ENCODE data around the gene ARL3.

DNA sequence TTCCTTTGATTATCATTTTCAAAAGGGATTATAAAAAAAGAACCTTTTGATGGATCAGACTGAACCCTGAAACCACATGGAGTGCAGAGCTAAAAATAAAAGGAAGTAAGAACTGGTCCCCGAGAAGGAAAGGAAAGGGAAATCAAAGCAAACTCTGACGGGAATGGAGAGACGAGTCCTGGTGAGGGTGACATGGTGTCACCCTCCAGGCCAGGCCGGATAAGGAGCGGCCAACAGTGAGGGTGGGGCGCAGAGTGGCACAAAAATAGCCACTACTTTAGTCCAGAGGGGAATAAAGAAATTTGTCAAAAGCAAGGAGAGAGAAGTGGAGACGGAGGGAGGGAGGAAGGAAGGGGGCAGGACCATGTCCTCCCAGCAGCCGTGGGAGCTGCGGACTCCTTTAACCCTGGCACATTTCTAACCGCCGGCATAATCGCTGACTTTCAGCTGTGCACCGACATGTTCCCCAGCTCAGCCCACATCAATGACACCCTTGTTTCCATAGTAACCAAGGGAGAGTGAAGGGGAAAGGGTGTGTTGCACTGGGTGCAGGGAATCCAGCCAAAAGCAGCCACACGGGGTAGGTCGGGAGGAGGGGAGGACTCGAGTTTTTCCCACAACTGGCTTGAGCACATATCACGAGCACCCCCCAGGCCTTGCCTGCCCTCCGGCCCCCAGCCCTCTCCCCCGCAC is 40.2 kb downstream of the ARL3 start:
- TF ChIP-seq, protein P1, sequence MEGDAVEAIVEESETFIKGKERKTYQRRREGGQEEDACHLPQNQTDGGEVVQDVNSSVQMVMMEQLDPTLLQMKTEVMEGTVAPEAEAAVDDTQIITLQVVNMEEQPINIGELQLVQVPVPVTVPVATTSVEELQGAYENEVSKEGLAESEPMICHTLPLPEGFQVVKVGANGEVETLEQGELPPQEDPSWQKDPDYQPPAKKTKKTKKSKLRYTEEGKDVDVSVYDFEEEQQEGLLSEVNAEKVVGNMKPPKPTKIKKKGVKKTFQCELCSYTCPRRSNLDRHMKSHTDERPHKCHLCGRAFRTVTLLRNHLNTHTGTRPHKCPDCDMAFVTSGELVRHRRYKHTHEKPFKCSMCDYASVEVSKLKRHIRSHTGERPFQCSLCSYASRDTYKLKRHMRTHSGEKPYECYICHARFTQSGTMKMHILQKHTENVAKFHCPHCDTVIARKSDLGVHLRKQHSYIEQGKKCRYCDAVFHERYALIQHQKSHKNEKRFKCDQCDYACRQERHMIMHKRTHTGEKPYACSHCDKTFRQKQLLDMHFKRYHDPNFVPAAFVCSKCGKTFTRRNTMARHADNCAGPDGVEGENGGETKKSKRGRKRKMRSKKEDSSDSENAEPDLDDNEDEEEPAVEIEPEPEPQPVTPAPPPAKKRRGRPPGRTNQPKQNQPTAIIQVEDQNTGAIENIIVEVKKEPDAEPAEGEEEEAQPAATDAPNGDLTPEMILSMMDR (IDR thresholded peaks at IDR 0.05), result no peak
- TF ChIP-seq POLR2AphosphoS5 (IDR thresholded peaks at IDR 0.05), result no peak
- TF ChIP-seq POLR2A (IDR thresholded peaks at IDR 0.05), result no peak

Measured in suprapubic skin (tissue), 4 donors.